BJ (cell line): Measurements from ENCODE around the gene COLEC12. TPM values are rescaled to one million over a fixed set of nuclear protein-coding genes. Genes with fewer than 3 reads are reported as not detected.

Experiments used
- CTCF ChIA-PET: fragments of 350-600 bp; formaldehyde crosslinking; extraction: SDS; loops from one replicate; lab custom pipeline; 2021; ENCODE audit warnings: antibody characterized with exemption, inconsistent platforms; lab: Yijun Ruan, JAX
- POLR2A ChIA-PET: fragments of 300-600 bp; sonication (Branson Sonifier 250); formaldehyde crosslinking; extraction: SDS; loops from one replicate; lab custom pipeline; 2021; ENCODE audit warnings: antibody characterized with exemption; lab: Charles Lee
- DNase-seq: peaks from one replicate; pipeline ENCODE4 v3.0.0-alpha.2; 2011; ENCODE audit warnings: low read depth
- H3K27me3 ChIP-seq: 2 replicates; pipeline ENCODE4 v1.6.0; 2011; ENCODE audit warnings: low read length; ENCODE audit not compliant: control insufficient read depth, insufficient read depth
- H3K36me3 ChIP-seq: 2 replicates; pipeline ENCODE4 v1.5.1; 2011; ENCODE audit warnings: low read length; ENCODE audit not compliant: control insufficient read depth, insufficient read depth
- H3K4me3 ChIP-seq: 2 replicates; pipeline ENCODE4 v1.5.1; 2011; ENCODE audit warnings: low read depth, mild to moderate bottlenecking, control low read depth, low read length
- CTCF ChIP-seq: IDR thresholded peaks from 2 replicates; pipeline ENCODE4 v1.5.1; 2011; ENCODE audit warnings: low read depth, mild to moderate bottlenecking, control low read depth, inconsistent platforms, low read length, moderate library complexity; ENCODE audit not compliant: insufficient read depth
- polyA plus RNA-seq: library from polyadenylated mRNA; depleted of rRNA; stranded (reverse); fragments of >200 nt; gene quantifications from 2 replicates; pipeline ENCODE4 v1.2.3, GENCODE V29; 2011

COLEC12 gene
- polyA plus RNA-seq, 1 experiment: 41.1 TPM

DNA sequence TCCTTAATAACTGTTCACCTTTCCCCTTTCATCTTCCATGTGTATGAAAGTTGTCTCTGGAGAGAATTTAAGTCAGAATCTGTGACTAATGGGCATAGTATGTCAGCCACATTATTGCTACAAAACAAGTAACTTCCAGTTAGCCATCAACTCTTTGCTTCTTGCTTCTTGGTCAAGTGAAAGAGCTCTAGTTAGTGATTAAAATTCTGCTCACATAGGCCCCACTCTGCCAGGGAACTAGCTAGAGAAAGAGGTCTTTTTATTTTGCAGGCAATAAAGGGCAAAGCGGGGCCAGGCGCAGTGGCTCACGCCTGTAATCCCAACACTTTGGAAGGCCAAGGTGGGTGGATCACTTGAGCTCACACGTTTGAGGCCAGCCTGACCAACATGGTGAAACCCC lies 64.6 kb downstream of the COLEC12 start:
- Histone ChIP-seq H3K36me3 (no peaks in the 10 kb centered on the region), H3K27me3 (no peaks in the 10 kb centered on the region), H3K4me3 (no peak overlapping the region)
- POLR2A ChIA-PET: no interaction called here
- CTCF ChIA-PET: interaction anchor here (0.6 kb wide), 1 partner anchor 173 kb away, joined by 3 read pairs; no protein-coding TSS in a partner anchor
- no peak for DNase-seq
- TF ChIP-seq CTCF: no peak

DNA sequence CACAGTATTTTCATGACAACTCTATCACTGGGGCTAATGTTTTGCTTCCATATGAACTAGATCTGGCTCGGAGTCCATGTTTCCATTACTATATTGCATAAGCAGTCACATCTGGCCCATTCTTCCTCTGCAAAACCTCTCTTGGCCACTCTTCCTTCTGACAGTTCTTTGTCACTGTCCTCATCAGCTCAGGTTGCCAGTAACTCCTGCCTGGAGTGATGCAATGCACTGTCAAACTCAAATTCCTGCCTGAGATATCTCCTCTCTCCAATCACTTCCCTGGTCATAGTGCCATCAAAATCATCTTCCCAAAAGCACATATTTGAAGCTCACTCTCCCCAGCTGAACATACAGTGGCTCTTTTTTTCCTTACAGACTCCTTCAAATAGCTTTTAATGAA lies 66.1 kb downstream of the COLEC12 start:
- Histone ChIP-seq H3K36me3 (no peaks in the 10 kb centered on the region), H3K27me3 (no peaks in the 10 kb centered on the region), H3K4me3 (no peak overlapping the region)
- ChIA-PET POLR2A (no interaction called here), CTCF (no interaction called here)
- no peak for TF ChIP-seq CTCF
- no peak for DNase-seq

DNA sequence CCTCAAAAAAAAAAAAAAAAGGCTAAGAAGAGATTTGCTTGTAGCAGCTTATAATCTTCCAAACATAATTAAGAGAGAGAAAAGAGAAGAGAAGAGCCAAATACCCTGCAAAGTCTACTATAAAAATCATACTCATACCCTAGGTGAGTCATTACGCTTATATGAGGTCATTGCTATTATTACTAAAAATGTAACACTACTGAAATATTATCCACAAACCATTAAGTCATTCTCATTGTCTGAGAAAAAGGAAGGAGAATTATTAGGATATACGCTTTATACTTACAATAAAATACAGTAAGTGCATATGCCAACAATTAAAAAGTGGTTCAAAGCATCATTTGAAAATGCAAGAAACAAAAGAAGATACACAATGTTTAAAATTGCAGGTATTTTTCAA lies 66.5 kb downstream of the COLEC12 start:
- Histone ChIP-seq H3K4me3 (no peak overlapping the region), H3K27me3 (no peaks in the 10 kb centered on the region), H3K36me3 (no peaks in the 10 kb centered on the region)
- ChIA-PET POLR2A (no interaction called here), CTCF (no interaction called here)
- no peak for TF ChIP-seq CTCF
- DNase-seq: no peak

- Histone ChIP-seq H3K27me3 (no peaks in the 10 kb centered on the region), H3K4me3 (no peak overlapping the region), H3K36me3 (no peaks in the 10 kb centered on the region)
- ChIA-PET CTCF (no interaction called here), POLR2A (no interaction called here)
- no peak for TF ChIP-seq CTCF
- DNase-seq: no peak
Observed at GRCh38 chr18:433298-433697, 67.2 kb downstream of the COLEC12 start.

DNA sequence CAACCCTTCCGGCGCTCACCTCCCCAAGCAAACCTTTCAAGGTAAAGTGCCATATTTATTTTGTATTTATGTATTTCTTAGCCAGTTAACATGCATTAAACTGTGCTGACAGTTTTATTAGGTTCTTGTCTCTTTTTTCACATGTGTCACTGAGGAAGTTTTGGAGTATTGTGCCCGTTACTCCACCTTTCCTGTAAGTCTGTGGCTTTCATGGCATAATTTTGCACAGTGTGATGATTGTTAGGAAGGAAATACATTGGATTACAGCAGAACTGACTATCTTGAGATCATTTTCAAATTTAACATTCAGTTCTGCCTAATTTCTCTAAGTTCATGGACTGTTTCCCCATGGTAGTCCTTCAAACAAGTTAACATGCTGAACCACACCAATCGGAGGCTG lies 67.7 kb downstream of the COLEC12 start:
- Histone ChIP-seq H3K27me3 (no peaks in the 10 kb centered on the region), H3K4me3 (no peak overlapping the region), H3K36me3 (no peaks in the 10 kb centered on the region)
- ChIA-PET POLR2A (no interaction called here), CTCF (no interaction called here)
- TF ChIP-seq CTCF: no peak
- DNase-seq: no peak
